ENCODE measurements around the gene WHAMM. TPM values are rescaled to one million over a fixed set of nuclear protein-coding genes. Genes with fewer than 3 reads are reported as not detected.
"Not testable (repeated sequence)": the region's sequence is repeated elsewhere in the genome, so short reads cannot be mapped to it uniquely, and the experiment has no call there.

Gene WHAMM
- total and polyA plus RNA-seq, 2 of the 4 experiments (the other 2 are of a cell fraction) = 1.4 to 4.1 TPM

DNA sequence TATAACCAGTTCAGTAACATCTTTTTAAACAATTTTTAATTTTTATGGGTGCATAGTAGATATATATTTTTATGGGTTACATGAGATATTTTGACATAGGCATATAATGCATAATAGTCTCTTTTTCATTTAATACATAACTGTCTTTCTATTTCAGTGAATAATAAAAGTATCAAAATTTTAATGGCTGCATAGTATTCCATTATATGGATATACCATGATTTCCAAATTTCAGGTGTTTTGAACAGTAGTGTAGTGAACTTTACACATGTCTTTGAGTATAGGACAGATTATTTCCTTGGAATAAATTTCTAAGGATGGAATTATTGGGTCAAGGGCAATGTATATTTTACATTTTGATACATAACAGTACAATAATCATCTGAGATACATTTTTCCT, 10.7 kb downstream of the WHAMM start:
- no TSS peak for BruUV-seq (replicated peaks)
- Histone ChIP-seq H3K4me1 (ENCODE audit: control insufficient read depth, insufficient read depth, low read length) (no peaks in the 10 kb centered on the region), H3K27ac (ENCODE audit: insufficient read depth, low read length) (no peak overlapping the region), H2BK20ac (ENCODE audit: low read depth, low read length) (no peak overlapping the region), H2AFZ (replicated peaks; ENCODE audit: low read length, poor library complexity) (no peak overlapping the region), H3K79me1 (ENCODE audit: low read depth in 1 of 2, low read length in 2 of 2) (peaks cover 11 to 18% of the 10 kb centered on the region in 2 experiments), H3K9ac (ENCODE audit: low read depth, low read length) (no peak overlapping the region), H3K4me3 (ENCODE audit: insufficient read depth, low read depth, low read length) (no peak overlapping the region), H2BK15ac (ENCODE audit: low read depth, low read length) (no peak overlapping the region), H3K4me2 (ENCODE audit: low read depth, low read length) (no peak overlapping the region), H4K5ac (ENCODE audit: low read depth, low read length) (no peak overlapping the region), H3K27me3 (ENCODE audit: control insufficient read depth, insufficient read depth, low read length) (no peaks in the 10 kb centered on the region), H3K23ac (ENCODE audit: low read depth, low read length) (no peak overlapping the region), H4K20me1 (ENCODE audit: insufficient read depth, low read length) (no peaks in the 10 kb centered on the region; the same call in 1 of the 2 replicates), H2AK5ac (ENCODE audit: low read depth, low read length) (no peak overlapping the region), H3K14ac (replicated peaks; ENCODE audit: low read depth, low read length) (no peak overlapping the region), H4K91ac (ENCODE audit: insufficient read depth, low read depth, low read length) (no peak overlapping the region), H3K36me3 (ENCODE audit: control insufficient read depth, insufficient read depth, low read length) (peaks cover 36% of the 10 kb centered on the region), H3K4ac (ENCODE audit: low read depth, low read length) (no peak overlapping the region), H3K56ac (ENCODE audit: extremely low read depth, insufficient read depth, low read length) (no peak overlapping the region), H3K18ac (ENCODE audit: low read depth, low read length) (no peak overlapping the region), H3K9me3 (ENCODE audit: control insufficient read depth, insufficient read depth, low read length) (no peaks in the 10 kb centered on the region), H2BK5ac (ENCODE audit: low read depth, low read length, poor library complexity, severe bottlenecking) (no peak overlapping the region), H2BK120ac (ENCODE audit: low read depth, low read length) (no peak overlapping the region), H4K8ac (ENCODE audit: low read depth in 2 of 2, low read length in 2 of 2) (no peak overlapping the region), H2AK9ac (replicated peaks; ENCODE audit: low read depth, low read length, poor library complexity) (no peak overlapping the region), H3K9me1 (ENCODE audit: insufficient read depth, low read length) (no peaks in the 10 kb centered on the region)
- DNase-seq (no peak), ATAC-seq (ENCODE audit: low read depth) (no peak)
- intact Hi-C loops (cut with micrococcal nuclease) (no loop called here), dilution Hi-C loops (cut with HindIII; ENCODE audit: low sequenced_read_pairs, unreplicated experiment) (no loop called here), in situ Hi-C loops (cut with MboI; ENCODE audit: low sequenced_read_pairs) (loop anchor here (10.0 kb wide), 1 partner anchor 285 kb away; no protein-coding TSS in a partner anchor)
- ChIA-PET CTCF (no interaction called here), POLR2A (ENCODE audit: unreplicated experiment) (no interaction called here)
- no peak for TF ChIP-seq FOS (IDR thresholded peaks at IDR 0.05; ENCODE audit: low read depth, low read length)
- no peak for TF ChIP-seq CHD1 (IDR thresholded peaks at IDR 0.05; ENCODE audit: low read depth, low read length)
- no peak for TF ChIP-seq NFE2L2 (IDR thresholded peaks at IDR 0.05; ENCODE audit: low read depth, low read length)
- no peak for TF ChIP-seq CEBPB (IDR thresholded peaks at IDR 0.05; ENCODE audit: low read depth, low read length)
- no peak for TF ChIP-seq BHLHE40 (IDR thresholded peaks at IDR 0.05; ENCODE audit: low read depth, low read length)
- TF ChIP-seq, protein P1, sequence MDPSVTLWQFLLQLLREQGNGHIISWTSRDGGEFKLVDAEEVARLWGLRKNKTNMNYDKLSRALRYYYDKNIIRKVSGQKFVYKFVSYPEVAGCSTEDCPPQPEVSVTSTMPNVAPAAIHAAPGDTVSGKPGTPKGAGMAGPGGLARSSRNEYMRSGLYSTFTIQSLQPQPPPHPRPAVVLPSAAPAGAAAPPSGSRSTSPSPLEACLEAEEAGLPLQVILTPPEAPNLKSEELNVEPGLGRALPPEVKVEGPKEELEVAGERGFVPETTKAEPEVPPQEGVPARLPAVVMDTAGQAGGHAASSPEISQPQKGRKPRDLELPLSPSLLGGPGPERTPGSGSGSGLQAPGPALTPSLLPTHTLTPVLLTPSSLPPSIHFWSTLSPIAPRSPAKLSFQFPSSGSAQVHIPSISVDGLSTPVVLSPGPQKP (IDR thresholded peaks at IDR 0.05; ENCODE audit: borderline replicate concordance, low read depth, low read length) = no peak
- no peak for TF ChIP-seq RAD21 (IDR thresholded peaks at IDR 0.05; ENCODE audit: low read length)
- no peak for TF ChIP-seq MAZ (IDR thresholded peaks at IDR 0.05; ENCODE audit: borderline replicate concordance, low read depth, low read length)

DNA sequence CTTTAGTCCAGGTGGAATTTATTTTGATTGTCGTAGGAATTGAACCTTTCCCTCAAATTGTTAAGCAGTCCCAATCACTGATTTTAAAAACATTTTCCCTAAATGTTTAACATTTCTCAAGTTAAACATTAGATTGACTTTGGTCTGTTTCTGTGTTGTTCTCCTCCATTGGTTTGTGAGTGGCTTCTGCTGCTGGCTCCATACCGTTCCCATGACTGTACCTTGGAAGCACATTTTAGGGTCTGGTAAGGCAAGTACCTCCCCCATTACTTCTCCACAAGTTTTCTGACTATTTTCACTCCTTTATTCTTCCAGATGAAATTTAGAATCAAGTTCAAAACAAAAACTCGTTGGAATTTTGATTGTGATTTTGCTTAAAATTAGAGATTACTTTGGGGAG, 12.0 kb downstream of the WHAMM start:
- dilution Hi-C loops (cut with HindIII; ENCODE audit: low sequenced_read_pairs, unreplicated experiment); intact Hi-C loops (cut with micrococcal nuclease); H3K9ac ChIP-seq (ENCODE audit: low read depth, low read length); H3K27ac ChIP-seq (ENCODE audit: insufficient read depth, low read length); POLR2A ChIA-PET (ENCODE audit: unreplicated experiment); H3K23ac ChIP-seq (ENCODE audit: low read depth, low read length); H3K56ac ChIP-seq (ENCODE audit: extremely low read depth, insufficient read depth, low read length); H4K91ac ChIP-seq (ENCODE audit: insufficient read depth, low read depth, low read length); H3K27me3 ChIP-seq (ENCODE audit: control insufficient read depth, insufficient read depth, low read length); H2BK20ac ChIP-seq (ENCODE audit: low read depth, low read length); H3K4me3 ChIP-seq (ENCODE audit: insufficient read depth, low read depth, low read length); H3K4me2 ChIP-seq (ENCODE audit: low read depth, low read length); H4K8ac ChIP-seq (ENCODE audit: low read depth in 2 of 2, low read length in 2 of 2); H2AK9ac ChIP-seq (replicated peaks; ENCODE audit: low read depth, low read length, poor library complexity); H2AFZ ChIP-seq (replicated peaks; ENCODE audit: low read length, poor library complexity); BruUV-seq (replicated peaks); ATAC-seq (ENCODE audit: low read depth); H3K14ac ChIP-seq (replicated peaks; ENCODE audit: low read depth, low read length); H4K20me1 ChIP-seq (ENCODE audit: insufficient read depth, low read length); H3K4me1 ChIP-seq (ENCODE audit: control insufficient read depth, insufficient read depth, low read length); H2BK120ac ChIP-seq (ENCODE audit: low read depth, low read length); H4K5ac ChIP-seq (ENCODE audit: low read depth, low read length); H3K9me1 ChIP-seq (ENCODE audit: insufficient read depth, low read length); H3K9me3 ChIP-seq (ENCODE audit: control insufficient read depth, insufficient read depth, low read length); H2BK15ac ChIP-seq (ENCODE audit: low read depth, low read length); H3K4ac ChIP-seq (ENCODE audit: low read depth, low read length); H2AK5ac ChIP-seq (ENCODE audit: low read depth, low read length); H3K18ac ChIP-seq (ENCODE audit: low read depth, low read length); H3K79me1 ChIP-seq (ENCODE audit: low read depth in 1 of 2, low read length in 2 of 2); CTCF ChIA-PET: not testable (repeated sequence)
- DNase-seq = peak; percentile 58
- in situ Hi-C loops (cut with MboI; ENCODE audit: low sequenced_read_pairs) = loop anchor here (10.0 kb wide), 1 partner anchor 287 kb away; no protein-coding TSS in a partner anchor
- Histone ChIP-seq H3K36me3 (ENCODE audit: control insufficient read depth, insufficient read depth, low read length) (peaks cover 41% of the 10 kb centered on the region), H2BK5ac (ENCODE audit: low read depth, low read length, poor library complexity, severe bottlenecking) (peak overlapping the region; percentile 7)
- WGBS, 2 experiments (ENCODE audit: extremely low coverage in 2 of 2, insufficient read length in 1 of 2) = no CpG with 5 or more reads among the region's 3 CpGs
